HEK293T (cell line): ENCODE measurements around the gene STK26.

Source experiments
- ARNT ChIP-seq: fragments of 450-650 bp; IDR thresholded peaks from 2 replicates; pipeline ENCODE4 v1.6.1; 2017; ENCODE audit warnings: mild to moderate bottlenecking
- FOXA1 ChIP-seq: fragments of 450-650 bp; IDR thresholded peaks from 2 replicates; pipeline ENCODE4 v1.6.1; 2016; ENCODE audit warnings: mild to moderate bottlenecking
- FOXK2 ChIP-seq: fragments of 450-650 bp; IDR thresholded peaks from 2 replicates; pipeline ENCODE4 v1.6.1; 2016; ENCODE audit warnings: mild to moderate bottlenecking
- FOXM1 ChIP-seq: fragments of 450-650 bp; IDR thresholded peaks from 2 replicates; pipeline ENCODE4 v1.6.1; 2017; ENCODE audit warnings: mild to moderate bottlenecking, borderline replicate concordance
- NFRKB ChIP-seq: fragments of 450-650 bp; IDR thresholded peaks from 2 replicates; pipeline ENCODE4 v1.6.1; 2016; ENCODE audit warnings: mild to moderate bottlenecking, moderate library complexity
- SP1 ChIP-seq: fragments of 450-650 bp; IDR thresholded peaks from 2 replicates; pipeline ENCODE4 v1.6.1; 2017
- TF ChIP-seq, protein P1 (sequence below): fragments of 450-650 bp; IDR thresholded peaks from 2 replicates; pipeline ENCODE4 v1.6.1; 2016

DNA sequence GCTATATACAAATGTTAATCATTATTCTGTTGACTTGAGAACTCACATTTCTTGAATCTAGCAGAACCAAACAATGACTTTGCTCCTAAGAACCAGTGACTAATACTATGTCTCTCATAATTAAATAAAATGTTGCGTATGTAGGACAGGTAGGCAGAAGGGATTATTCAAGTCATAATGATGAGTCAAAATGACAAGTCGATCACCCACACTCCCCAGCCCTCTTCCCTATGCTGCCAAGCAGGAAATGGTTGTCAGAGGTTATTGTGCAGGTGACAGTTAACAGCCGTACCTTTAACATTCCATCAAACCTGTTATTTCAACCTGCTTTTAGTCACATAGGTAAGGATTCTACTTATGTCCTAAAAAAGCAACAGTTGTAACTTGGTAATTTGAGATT is 22.0 kb upstream of the STK26 start:
- no peak for TF ChIP-seq ARNT
- no peak for TF ChIP-seq FOXK2
- TF ChIP-seq FOXM1 = no peak
- TF ChIP-seq NFRKB = no peak
- TF ChIP-seq, protein P1, sequence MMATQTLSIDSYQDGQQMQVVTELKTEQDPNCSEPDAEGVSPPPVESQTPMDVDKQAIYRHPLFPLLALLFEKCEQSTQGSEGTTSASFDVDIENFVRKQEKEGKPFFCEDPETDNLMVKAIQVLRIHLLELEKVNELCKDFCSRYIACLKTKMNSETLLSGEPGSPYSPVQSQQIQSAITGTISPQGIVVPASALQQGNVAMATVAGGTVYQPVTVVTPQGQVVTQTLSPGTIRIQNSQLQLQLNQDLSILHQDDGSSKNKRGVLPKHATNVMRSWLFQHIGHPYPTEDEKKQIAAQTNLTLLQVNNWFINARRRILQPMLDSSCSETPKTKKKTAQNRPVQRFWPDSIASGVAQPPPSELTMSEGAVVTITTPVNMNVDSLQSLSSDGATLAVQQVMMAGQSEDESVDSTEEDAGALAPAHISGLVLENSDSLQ = no peak
- TF ChIP-seq SP1 = no peak
- no peak for TF ChIP-seq FOXA1
